H9 (cell line): ENCODE data around the gene ZP1. TPM values are rescaled to one million over a fixed set of nuclear protein-coding genes. Genes with fewer than 3 reads are reported as not detected.
A peak's percentile ranks its signal among the peaks of the same experiment; 100 is the strongest.

ENCODE experiments used
- DNase-seq: peaks from one replicate; pipeline ENCODE4 v3.0.0-alpha.2; 2017
- H2AFZ ChIP-seq: one replicate; pipeline ENCODE4 v1.6.1; 2013; ENCODE audit warnings: mild to moderate bottlenecking, low read length, control low read depth, moderate library complexity
- H2AK5ac ChIP-seq: 2 replicates; pipeline ENCODE4 v1.6.1; 2013; ENCODE audit warnings: low read length, control low read depth, mixed read lengths; ENCODE audit not compliant: insufficient read length
- H2BK120ac ChIP-seq: one replicate; pipeline ENCODE4 v1.6.1; 2013; ENCODE audit warnings: low read depth, mild to moderate bottlenecking, low read length, control low read depth, inconsistent platforms; ENCODE audit not compliant: poor library complexity, severe bottlenecking
- H2BK12ac ChIP-seq: 2 replicates; pipeline ENCODE4 v1.6.1; 2013; ENCODE audit warnings: low read length, control low read depth, mixed read lengths, low read depth; ENCODE audit not compliant: insufficient read length
- H2BK15ac ChIP-seq: 2 replicates; pipeline ENCODE4 v1.6.1; 2013; ENCODE audit warnings: low read depth, low read length, control low read depth
- H2BK20ac ChIP-seq: one replicate; pipeline ENCODE4 v1.6.1; 2013; ENCODE audit warnings: low read depth, mild to moderate bottlenecking, low read length, control low read depth, inconsistent platforms; ENCODE audit not compliant: poor library complexity, severe bottlenecking
- H2BK5ac ChIP-seq: 2 replicates; pipeline ENCODE4 v1.6.1; 2013; ENCODE audit warnings: low read length, control low read depth, mixed read lengths; ENCODE audit not compliant: insufficient read length
- H3K14ac ChIP-seq: 2 replicates; pipeline ENCODE4 v1.6.1; 2013; ENCODE audit warnings: low read length, control low read depth; ENCODE audit not compliant: insufficient read depth
- H3K18ac ChIP-seq: 2 replicates; pipeline ENCODE4 v1.6.1; 2013; ENCODE audit warnings: low read depth, mild to moderate bottlenecking, mixed read lengths, low read length, control low read depth; ENCODE audit not compliant: insufficient read length
- H3K23ac ChIP-seq: 2 replicates; pipeline ENCODE4 v1.6.1; 2013; ENCODE audit warnings: low read length, control low read depth, mixed read lengths, low read depth; ENCODE audit not compliant: insufficient read length
- H3K23me2 ChIP-seq: 2 replicates; pipeline ENCODE4 v1.6.1; 2013; ENCODE audit warnings: low read depth, mild to moderate bottlenecking, mixed read lengths, low read length, control low read depth; ENCODE audit not compliant: insufficient read length, poor library complexity, severe bottlenecking
- H3K27ac ChIP-seq: 2 replicates; pipeline ENCODE4 v1.5.1; 2013; ENCODE audit warnings: low read length, control low read depth, mixed read lengths, low read depth; ENCODE audit not compliant: insufficient read length
- H3K27me3 ChIP-seq: 2 replicates; pipeline ENCODE4 v1.6.1; 2013; ENCODE audit warnings: low read length, control low read depth, inconsistent platforms; ENCODE audit not compliant: insufficient read depth
- H3K4ac ChIP-seq: 2 replicates; pipeline ENCODE4 v1.6.1; 2013; ENCODE audit warnings: low read depth, mild to moderate bottlenecking, control low read depth, inconsistent platforms, low read length, moderate library complexity
- H3K4me1 ChIP-seq: 2 replicates; pipeline ENCODE4 v1.6.1; 2013; ENCODE audit warnings: low read length, control low read depth, inconsistent platforms; ENCODE audit not compliant: insufficient read depth
- H3K4me2 ChIP-seq: 2 replicates; pipeline ENCODE4 v1.6.1; 2013; ENCODE audit warnings: low read length, control low read depth, mixed read lengths; ENCODE audit not compliant: insufficient read length, insufficient read depth
- H3K56ac ChIP-seq: 2 replicates; pipeline ENCODE4 v1.6.1; 2013; ENCODE audit warnings: low read depth, mild to moderate bottlenecking, mixed read lengths, low read length, control low read depth; ENCODE audit not compliant: insufficient read length
- H3K79me1 ChIP-seq: 2 replicates; pipeline ENCODE4 v1.6.1; 2013; ENCODE audit warnings: low read depth, mild to moderate bottlenecking, moderate library complexity, low read length, control low read depth, inconsistent platforms; ENCODE audit not compliant: insufficient read depth, poor library complexity, severe bottlenecking
- H3K79me2 ChIP-seq: 2 replicates; pipeline ENCODE4 v1.6.1; 2013; ENCODE audit warnings: low read length, control low read depth, inconsistent platforms; ENCODE audit not compliant: insufficient read depth
- H3K9ac ChIP-seq: 2 replicates; pipeline ENCODE4 v1.6.1; 2013; ENCODE audit warnings: low read length, control low read depth, mixed read lengths; ENCODE audit not compliant: insufficient read length; ENCODE audit errors: extremely low read depth
- H3K9me3 ChIP-seq: one replicate; pipeline ENCODE4 v1.6.1; 2013; ENCODE audit warnings: low read depth, low read length, inconsistent platforms; ENCODE audit not compliant: control insufficient read depth
- H3T11ph ChIP-seq: one replicate; pipeline ENCODE4 v1.6.1; 2013; ENCODE audit warnings: mild to moderate bottlenecking, low read length, control low read depth, inconsistent platforms
- H4K20me1 ChIP-seq: one replicate; pipeline ENCODE4 v1.6.1; 2013; ENCODE audit not compliant: control insufficient read depth, insufficient read length, insufficient read depth
- H4K5ac ChIP-seq: 2 replicates; pipeline ENCODE4 v1.6.1; 2013; ENCODE audit warnings: low read depth, mild to moderate bottlenecking, mixed read lengths, low read length, control low read depth; ENCODE audit not compliant: insufficient read length
- H4K8ac ChIP-seq: replicated peaks from 2 replicates; pipeline ENCODE4 v1.6.1; 2013; ENCODE audit warnings: low read length, control low read depth, mixed read lengths, low read depth; ENCODE audit not compliant: insufficient read length
- H4K91ac ChIP-seq: 2 replicates; pipeline ENCODE4 v1.6.1; 2013; ENCODE audit warnings: low read depth, mild to moderate bottlenecking, moderate library complexity, mixed read lengths, low read length, control low read depth; ENCODE audit not compliant: insufficient read length
- H3K27ac Mint-ChIP-seq, 3 experiments: 2 replicates in 2 of 3; 3 replicates in 1 of 3; pipeline ENCODE4 v1.8.0; 2020 to 2021; ENCODE audit warnings: mixed read lengths in 3 of 3, mild to moderate bottlenecking in 1 of 3, moderate library complexity in 1 of 3
- H3K27me3 Mint-ChIP-seq: 2 replicates; pipeline ENCODE4 v1.8.0; 2021; ENCODE audit warnings: low read depth, mild to moderate bottlenecking, moderate library complexity, mixed read lengths
- H3K36me3 Mint-ChIP-seq, 3 experiments: 2 replicates in 2 of 3; 3 replicates in 1 of 3; pipeline ENCODE4 v1.8.0; 2020 to 2021; ENCODE audit warnings: low read depth in 3 of 3, mixed read lengths in 3 of 3; ENCODE audit not compliant: insufficient read depth in 1 of 3
- H3K4me1 Mint-ChIP-seq, 2 experiments: 2 replicates each; pipeline ENCODE4 v1.8.0; 2020; ENCODE audit warnings: mixed read lengths in 2 of 2
- H3K4me3 Mint-ChIP-seq, 2 experiments: 2 replicates in 1 of 2; 3 replicates in 1 of 2; pipeline ENCODE4 v1.8.0; 2020 to 2021; ENCODE audit warnings: mild to moderate bottlenecking in 2 of 2, mixed read lengths in 2 of 2, moderate library complexity in 1 of 2
- H3K9me3 Mint-ChIP-seq, 2 experiments: 2 replicates in 1 of 2; 3 replicates in 1 of 2; pipeline ENCODE4 v1.8.0; 2020; ENCODE audit warnings: mild to moderate bottlenecking in 2 of 2, mixed read lengths in 2 of 2, moderate library complexity in 1 of 2
- WGBS: extraction: QIAGEN DNeasy Blood & Tissue Kit; methylation state at CpG from one replicate; pipeline ENCODE4 v1.1.7; 2013; ENCODE audit warnings: missing lambda C conversion rate, low lambda C conversion rate, mixed read lengths; ENCODE audit not compliant: insufficient read length; ENCODE audit errors: extremely low coverage; 5-methylcytosine and 5-hydroxymethylcytosine counted together
- total RNA-seq: library from RNA; stranded (reverse); gene quantifications from 2 replicates; pipeline ENCODE4 v1.2.1, GENCODE V29; 2021
- TF ChIP-seq, protein P1 (sequence below): fragments of 200-600 bp; sonication (generic); conservative IDR thresholded peaks from 3 replicates; pipeline ENCODE4 v1.8.0; 2021; ENCODE audit warnings: antibody characterized with exemption, mild to moderate bottlenecking

Gene ZP1
- total RNA-seq, 1 experiment from 2014 or later = not detected

GRCh38 chr11:60910711-60911380 is 43.5 kb downstream of the ZP1 start:
- Mint-ChIP-seq H3K27me3 (peaks cover 46% of the 10 kb centered on the region), H3K4me1 (peaks cover 26 to 29% of the 10 kb centered on the region in 2 experiments), H3K4me3 (no peak overlapping the region), H3K27ac (no peak overlapping the region), H3K9me3 (peaks cover 3 to 5% of the 10 kb centered on the region in 2 experiments; a peak in 4 of 5 replicates), H3K36me3 (peaks cover 0 to 2% (median under 1%) of the 10 kb centered on the region in 3 experiments; a peak in 3 of 7 replicates)
- Histone ChIP-seq H3K18ac (no peak overlapping the region), H3K9me3 (no peaks in the 10 kb centered on the region), H3K4me1 (peaks cover 1% of the 10 kb centered on the region; the same call in 1 of the 2 replicates), H3K9ac (no peak overlapping the region), H3K79me2 (no peaks in the 10 kb centered on the region; the same call in 1 of the 2 replicates), H3K4ac (no peak overlapping the region), H3K27me3 (no peaks in the 10 kb centered on the region; the same call in 1 of the 2 replicates), H3K4me2 (no peak overlapping the region), H3K14ac (no peak overlapping the region), H3K56ac (no peak overlapping the region), H2BK12ac (no peak overlapping the region), H3T11ph (no peak overlapping the region), H2BK120ac (no peak overlapping the region), H2BK20ac (no peak overlapping the region), H3K79me1 (no peaks in the 10 kb centered on the region), H3K27ac (no peak overlapping the region), H2BK5ac (no peak overlapping the region), H4K8ac (no peak overlapping the region), H2AK5ac (no peak overlapping the region), H4K91ac (no peak overlapping the region), H4K5ac (no peak overlapping the region), H2AFZ (no peak overlapping the region), H4K20me1 (no peaks in the 10 kb centered on the region), H3K23ac (no peak overlapping the region), H3K23me2 (peaks cover 22% of the 10 kb centered on the region), H2BK15ac (no peak overlapping the region)
- TF ChIP-seq, protein P1, sequence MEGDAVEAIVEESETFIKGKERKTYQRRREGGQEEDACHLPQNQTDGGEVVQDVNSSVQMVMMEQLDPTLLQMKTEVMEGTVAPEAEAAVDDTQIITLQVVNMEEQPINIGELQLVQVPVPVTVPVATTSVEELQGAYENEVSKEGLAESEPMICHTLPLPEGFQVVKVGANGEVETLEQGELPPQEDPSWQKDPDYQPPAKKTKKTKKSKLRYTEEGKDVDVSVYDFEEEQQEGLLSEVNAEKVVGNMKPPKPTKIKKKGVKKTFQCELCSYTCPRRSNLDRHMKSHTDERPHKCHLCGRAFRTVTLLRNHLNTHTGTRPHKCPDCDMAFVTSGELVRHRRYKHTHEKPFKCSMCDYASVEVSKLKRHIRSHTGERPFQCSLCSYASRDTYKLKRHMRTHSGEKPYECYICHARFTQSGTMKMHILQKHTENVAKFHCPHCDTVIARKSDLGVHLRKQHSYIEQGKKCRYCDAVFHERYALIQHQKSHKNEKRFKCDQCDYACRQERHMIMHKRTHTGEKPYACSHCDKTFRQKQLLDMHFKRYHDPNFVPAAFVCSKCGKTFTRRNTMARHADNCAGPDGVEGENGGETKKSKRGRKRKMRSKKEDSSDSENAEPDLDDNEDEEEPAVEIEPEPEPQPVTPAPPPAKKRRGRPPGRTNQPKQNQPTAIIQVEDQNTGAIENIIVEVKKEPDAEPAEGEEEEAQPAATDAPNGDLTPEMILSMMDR = 0 out of 3 replicates have a peak, but pooled peaks have one; percentile 11
- DNase-seq = no peak
- WGBS = no CpG with 5 or more reads among the region's 5 CpGs
